Measurements from ENCODE around the gene IRX4.

IRX4 gene

DNA sequence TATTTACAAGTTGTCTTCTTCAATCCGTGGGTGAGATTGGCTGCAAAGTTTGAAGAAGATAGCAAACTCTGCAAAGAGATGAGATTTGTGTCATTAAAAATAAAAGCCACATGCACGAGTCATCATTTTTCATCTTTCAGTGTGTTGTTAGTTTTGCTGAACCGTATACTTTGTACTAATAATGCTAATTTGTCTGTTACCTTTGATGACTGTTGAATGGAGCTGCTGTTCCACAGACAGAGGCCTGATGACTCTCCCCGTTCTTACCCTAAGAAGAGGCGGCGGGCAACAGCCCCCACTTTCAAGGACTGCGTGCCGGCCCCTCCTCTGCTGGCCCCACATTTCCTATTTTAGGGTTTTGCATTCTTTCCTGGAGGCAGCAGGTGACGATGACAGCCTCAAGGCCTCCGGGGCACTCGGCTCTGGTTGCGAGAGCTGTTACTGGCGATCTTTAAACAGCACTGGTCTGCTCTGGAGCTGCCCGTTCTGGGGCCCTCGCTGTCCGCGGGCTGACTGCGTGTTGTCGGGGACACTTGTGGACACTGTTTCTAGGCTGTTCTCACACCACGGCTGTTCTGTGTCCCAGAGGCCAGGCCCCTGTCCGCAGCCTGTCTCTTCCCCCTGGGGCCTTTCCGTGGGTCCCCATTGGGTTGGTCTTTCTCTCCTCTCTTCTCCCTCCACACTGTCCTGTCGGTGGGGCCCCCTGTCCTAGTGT, 46.4 kb downstream of the IRX4 start:
- no peaks in the 10 kb centered on the region for H3K9me3 ChIP-seq (ENCODE audit: low read depth, low read length)
- H3K9ac ChIP-seq (ENCODE audit: insufficient read length), result no peak overlapping the region
- no peak for DNase-seq (ENCODE audit: low read depth, low spot score)
- H3K36me3 ChIP-seq (ENCODE audit: insufficient read depth, low read length), result no peaks in the 10 kb centered on the region
- no peak overlapping the region for H3K27ac ChIP-seq
- H3K4me3 ChIP-seq, result no peak overlapping the region
- TF ChIP-seq EZH2 (IDR thresholded peaks at IDR 0.05) (no peak), POLR2AphosphoS5 (IDR thresholded peaks at IDR 0.05; ENCODE audit: borderline replicate concordance, low read depth, low read length) (no peak), FOXP2 (optimal IDR thresholded peaks at IDR 0.05; ENCODE audit: control extremely low read depth, extremely low read length, insufficient read depth) (no peak)

DNA sequence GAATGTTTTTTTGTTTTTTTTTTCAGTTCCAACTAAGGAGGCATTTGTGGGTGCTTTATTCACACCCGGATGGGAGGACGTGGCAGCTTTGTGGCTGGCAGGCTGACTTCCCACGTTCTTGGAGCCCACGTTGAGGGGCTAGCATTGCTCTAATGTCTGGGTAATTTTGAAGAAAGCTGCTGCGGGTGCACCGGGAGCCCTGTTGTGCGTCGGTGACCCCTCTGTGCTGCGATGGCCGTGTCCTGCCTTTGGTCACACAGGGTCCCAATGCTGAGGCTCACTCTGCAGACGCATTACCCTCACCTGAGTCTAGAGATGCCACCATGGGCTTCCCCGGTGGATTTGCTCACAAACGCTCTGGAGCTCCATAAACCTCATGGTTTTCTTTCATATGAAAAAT, 47.3 kb downstream of the IRX4 start:
- TF ChIP-seq EZH2 (IDR thresholded peaks at IDR 0.05) (no peak), FOXP2 (optimal IDR thresholded peaks at IDR 0.05; ENCODE audit: control extremely low read depth, extremely low read length, insufficient read depth) (no peak), POLR2AphosphoS5 (IDR thresholded peaks at IDR 0.05; ENCODE audit: borderline replicate concordance, low read depth, low read length) (no peak)
- H3K36me3 ChIP-seq (ENCODE audit: insufficient read depth, low read length), result no peaks in the 10 kb centered on the region
- H3K9ac ChIP-seq (ENCODE audit: insufficient read length), result no peak overlapping the region
- no peak for DNase-seq (ENCODE audit: low read depth, low spot score)
- H3K4me3 ChIP-seq, result no peak overlapping the region
- no peak overlapping the region for H3K27ac ChIP-seq
- no peaks in the 10 kb centered on the region for H3K9me3 ChIP-seq (ENCODE audit: low read depth, low read length)

DNA sequence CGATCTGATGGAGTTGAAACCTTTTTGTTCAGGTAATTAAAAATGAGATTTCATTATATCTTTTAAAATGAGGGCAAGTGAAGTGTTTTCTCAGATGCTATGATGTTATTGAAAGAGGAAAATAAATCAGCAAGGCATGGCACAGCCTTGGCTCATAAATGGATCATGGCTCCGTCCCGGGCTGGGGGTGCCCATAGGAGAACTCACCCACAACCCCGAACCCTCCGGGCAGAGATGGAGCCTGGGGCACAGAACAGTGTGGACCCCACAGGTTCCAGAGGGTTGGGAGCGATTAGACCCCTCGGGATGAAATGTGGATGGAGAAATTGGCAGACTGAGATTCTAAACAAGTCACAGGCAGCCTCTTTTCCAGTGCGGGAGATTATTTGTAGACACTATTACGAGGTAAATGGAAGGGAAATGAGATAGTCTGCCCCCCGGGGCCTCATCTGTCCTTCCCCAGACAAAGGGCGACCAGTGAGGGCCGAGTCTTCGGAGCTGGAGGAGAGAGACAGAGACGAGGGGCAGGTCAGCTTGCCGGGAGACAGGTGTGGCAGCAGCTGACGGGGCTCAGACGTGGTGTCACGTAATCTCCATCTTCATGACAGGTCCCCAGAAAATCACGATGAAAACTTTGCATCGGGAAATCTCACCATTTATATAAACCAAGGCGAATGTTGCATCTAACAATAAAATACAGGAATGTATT, 47.9 kb downstream of the IRX4 start:
- Histone ChIP-seq H3K27ac (no peak overlapping the region), H3K4me3 (no peak overlapping the region), H3K36me3 (ENCODE audit: insufficient read depth, low read length) (no peaks in the 10 kb centered on the region), H3K9me3 (ENCODE audit: low read depth, low read length) (no peaks in the 10 kb centered on the region), H3K9ac (ENCODE audit: insufficient read length) (no peak overlapping the region)
- no peak for DNase-seq (ENCODE audit: low read depth, low spot score)
- no peak for TF ChIP-seq EZH2 (IDR thresholded peaks at IDR 0.05)
- TF ChIP-seq FOXP2 (optimal IDR thresholded peaks at IDR 0.05; ENCODE audit: control extremely low read depth, extremely low read length, insufficient read depth), result no peak
- TF ChIP-seq POLR2AphosphoS5 (IDR thresholded peaks at IDR 0.05; ENCODE audit: borderline replicate concordance, low read depth, low read length), result no peak

DNA sequence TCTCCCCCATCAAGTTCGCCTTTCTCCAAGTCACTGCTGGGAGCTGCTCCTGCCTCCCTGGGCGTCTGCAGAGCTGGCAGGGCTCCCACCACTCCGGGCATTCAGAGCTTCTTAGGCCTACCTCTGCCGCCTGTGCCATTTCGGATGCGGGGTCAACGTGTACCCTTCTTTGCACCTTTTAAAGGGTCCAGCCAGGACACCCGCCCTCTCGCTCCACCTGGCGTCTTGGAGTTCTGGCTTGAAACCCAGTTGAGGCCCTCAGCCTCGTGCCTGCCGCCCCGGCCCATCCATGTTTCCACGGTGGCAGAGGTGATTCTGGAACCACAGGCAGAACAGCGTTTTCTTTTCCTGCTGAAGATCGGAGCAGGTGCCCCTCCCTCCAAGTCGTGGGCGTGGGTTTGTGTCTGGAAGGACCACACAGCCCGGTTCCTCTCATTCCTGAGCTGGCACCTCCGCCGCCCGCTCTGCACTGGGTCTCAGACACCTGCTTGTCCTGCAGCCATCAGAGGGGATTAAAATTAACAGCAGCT, 48.6 kb downstream of the IRX4 start:
- no peak overlapping the region for H3K27ac ChIP-seq
- H3K9ac ChIP-seq (ENCODE audit: insufficient read length), result no peak overlapping the region
- H3K9me3 ChIP-seq (ENCODE audit: low read depth, low read length), result no peaks in the 10 kb centered on the region
- H3K36me3 ChIP-seq (ENCODE audit: insufficient read depth, low read length), result no peaks in the 10 kb centered on the region
- TF ChIP-seq POLR2AphosphoS5 (IDR thresholded peaks at IDR 0.05; ENCODE audit: borderline replicate concordance, low read depth, low read length) (no peak), FOXP2 (optimal IDR thresholded peaks at IDR 0.05; ENCODE audit: control extremely low read depth, extremely low read length, insufficient read depth) (no peak), EZH2 (IDR thresholded peaks at IDR 0.05) (no peak)
- DNase-seq (ENCODE audit: low read depth, low spot score), result no peak
- no peak overlapping the region for H3K4me3 ChIP-seq

DNA sequence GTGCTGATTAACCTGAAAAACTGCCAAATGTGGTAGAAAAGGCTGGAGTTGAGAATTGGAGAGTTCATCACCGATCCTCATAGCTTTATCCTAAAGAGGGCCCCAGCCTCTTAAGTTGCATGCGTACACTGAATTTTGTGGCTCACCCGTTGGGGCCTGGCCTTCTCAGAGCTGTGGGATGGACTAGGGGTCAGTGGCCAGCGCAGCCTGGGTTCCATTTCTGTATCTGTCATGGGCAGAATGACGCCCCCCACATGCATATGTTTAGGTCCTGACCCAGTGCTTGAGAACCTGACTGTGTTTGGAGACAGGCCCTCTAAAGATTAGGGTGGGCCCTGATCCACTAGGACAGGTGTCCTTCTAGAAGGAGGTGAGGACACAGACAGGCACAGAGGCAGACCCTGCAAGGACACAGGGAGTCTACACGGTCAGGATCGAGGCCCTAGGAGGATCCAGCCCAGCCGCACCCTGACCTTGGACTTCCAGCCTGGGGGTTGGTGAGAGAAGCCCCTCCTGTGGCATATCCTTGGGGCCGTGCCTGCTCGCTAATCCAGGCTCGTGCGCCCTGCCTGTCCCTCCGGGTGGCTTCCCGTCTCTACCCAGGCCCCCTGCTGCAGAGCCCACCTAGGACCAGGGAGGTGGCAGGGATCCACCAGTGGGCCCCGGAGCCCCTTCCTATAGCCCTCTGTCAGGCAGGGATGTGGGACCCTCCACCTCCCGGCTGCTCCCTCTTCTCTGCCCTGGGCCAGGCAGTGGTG, 49.3 kb downstream of the IRX4 start:
- H3K9me3 ChIP-seq (ENCODE audit: low read depth, low read length), result no peaks in the 10 kb centered on the region
- no peak for DNase-seq (ENCODE audit: low read depth, low spot score)

DNA sequence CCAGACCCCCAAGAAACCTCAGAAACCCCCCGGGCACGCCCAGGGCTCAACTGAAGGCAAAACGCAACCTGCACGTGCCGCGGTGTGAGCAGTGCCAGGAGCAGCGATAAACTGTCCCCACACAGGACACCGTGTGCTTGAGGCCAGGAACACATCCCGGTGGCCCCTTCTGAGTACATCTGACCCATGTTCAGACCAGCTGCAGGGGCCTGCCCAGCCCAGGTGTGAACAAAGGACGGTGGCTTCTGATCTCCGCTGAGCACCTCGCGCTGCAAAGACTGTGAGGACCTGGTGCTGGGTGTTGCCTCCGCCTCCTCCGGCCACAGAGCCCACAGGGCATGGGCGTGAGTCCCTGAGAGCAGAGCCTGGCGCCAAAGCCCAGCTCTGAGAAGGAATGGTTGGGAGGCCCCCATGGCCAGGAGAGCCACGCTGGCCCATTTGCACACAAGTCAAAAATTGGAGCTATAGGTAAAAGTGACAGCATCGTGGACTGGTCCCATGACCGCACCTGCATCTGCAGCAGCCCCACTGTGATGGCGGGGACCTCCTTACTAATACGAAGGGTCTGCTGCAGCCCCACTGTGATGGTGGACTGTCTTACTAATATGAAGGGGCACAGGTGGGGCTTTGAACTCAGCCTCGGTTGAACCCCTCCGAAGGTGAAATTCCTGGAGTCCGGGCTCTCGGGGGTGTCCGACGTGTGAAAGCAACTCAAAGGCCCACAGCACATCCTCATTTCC, 50.0 kb downstream of the IRX4 start:
- no peak for DNase-seq (ENCODE audit: low read depth, low spot score)
- H3K4me3 ChIP-seq, result no peak overlapping the region

More for the DNA sequence above, 49.3 kb downstream of the IRX4 start:
- H3K27ac ChIP-seq, result no peak overlapping the region
- no peak overlapping the region for H3K4me3 ChIP-seq
- H3K9ac ChIP-seq (ENCODE audit: insufficient read length), result no peak overlapping the region
- H3K36me3 ChIP-seq (ENCODE audit: insufficient read depth, low read length), result no peaks in the 10 kb centered on the region
- TF ChIP-seq POLR2AphosphoS5 (IDR thresholded peaks at IDR 0.05; ENCODE audit: borderline replicate concordance, low read depth, low read length) (no peak), EZH2 (IDR thresholded peaks at IDR 0.05) (no peak), FOXP2 (optimal IDR thresholded peaks at IDR 0.05; ENCODE audit: control extremely low read depth, extremely low read length, insufficient read depth) (no peak)

DNA sequence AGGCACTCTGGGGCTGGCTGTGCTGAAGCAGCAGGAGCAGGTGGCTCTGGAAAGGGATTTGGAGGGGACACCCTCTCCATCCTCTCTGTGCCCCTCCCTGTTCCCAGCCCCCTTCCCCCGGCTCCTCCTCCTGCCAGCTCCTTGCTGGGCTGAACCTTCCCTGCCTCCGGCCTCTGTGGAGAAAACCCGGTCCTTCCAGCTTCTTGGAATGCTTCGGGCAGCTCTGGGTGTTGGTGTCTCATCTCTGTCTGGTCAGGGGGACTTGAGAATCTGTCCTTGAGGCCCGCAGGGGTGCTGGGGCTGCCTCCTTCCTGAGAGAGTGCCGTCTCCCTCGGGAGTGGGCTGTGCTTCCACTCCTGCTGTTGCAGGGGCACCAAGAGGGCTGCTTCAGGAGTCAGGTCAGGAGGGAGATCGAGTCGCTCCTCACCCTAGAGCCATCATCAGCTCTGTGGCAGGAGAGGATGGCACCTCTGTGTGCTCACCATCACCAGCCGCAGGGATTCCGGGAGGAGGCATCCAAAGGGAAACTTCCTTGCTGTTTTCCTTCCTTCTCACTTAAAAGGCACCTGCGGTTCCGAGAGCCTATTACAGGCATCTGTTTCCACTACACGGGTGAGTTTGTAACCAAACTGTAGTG, 50.9 kb downstream of the IRX4 start:
- Histone ChIP-seq H3K9me3 (ENCODE audit: low read depth, low read length) (no peaks in the 10 kb centered on the region), H3K27ac (no peak overlapping the region), H3K36me3 (ENCODE audit: insufficient read depth, low read length) (no peaks in the 10 kb centered on the region), H3K4me3 (no peak overlapping the region), H3K9ac (ENCODE audit: insufficient read length) (no peak overlapping the region)
- TF ChIP-seq FOXP2 (optimal IDR thresholded peaks at IDR 0.05; ENCODE audit: control extremely low read depth, extremely low read length, insufficient read depth) (no peak), POLR2AphosphoS5 (IDR thresholded peaks at IDR 0.05; ENCODE audit: borderline replicate concordance, low read depth, low read length) (no peak), EZH2 (IDR thresholded peaks at IDR 0.05) (no peak)
- DNase-seq (ENCODE audit: low read depth, low spot score), result no peak

More for the DNA sequence above, 50.0 kb downstream of the IRX4 start:
- no peak overlapping the region for H3K9ac ChIP-seq (ENCODE audit: insufficient read length)
- no peak overlapping the region for H3K27ac ChIP-seq
- no peaks in the 10 kb centered on the region for H3K36me3 ChIP-seq (ENCODE audit: insufficient read depth, low read length)
- TF ChIP-seq POLR2AphosphoS5 (IDR thresholded peaks at IDR 0.05; ENCODE audit: borderline replicate concordance, low read depth, low read length), result no peak
- no peak for TF ChIP-seq FOXP2 (optimal IDR thresholded peaks at IDR 0.05; ENCODE audit: control extremely low read depth, extremely low read length, insufficient read depth)
- TF ChIP-seq EZH2 (IDR thresholded peaks at IDR 0.05), result no peak
- H3K9me3 ChIP-seq (ENCODE audit: low read depth, low read length), result no peaks in the 10 kb centered on the region
